HG03025 (cell line): ENCODE data around the gene NAGPA.
"Not testable (repeated sequence)": the region's sequence is repeated elsewhere in the genome, so short reads cannot be mapped to it uniquely, and the experiment has no call there.

Experiments used
- ATAC-seq: cut with Tn5 transposase; IDR thresholded peaks from one replicate; pipeline ENCODE4 v1.9.1; 2021; ENCODE audit warnings: mild to moderate bottlenecking, moderate library complexity; ENCODE audit not compliant: unreplicated experiment, low FRiP score

Gene NAGPA, protein sequence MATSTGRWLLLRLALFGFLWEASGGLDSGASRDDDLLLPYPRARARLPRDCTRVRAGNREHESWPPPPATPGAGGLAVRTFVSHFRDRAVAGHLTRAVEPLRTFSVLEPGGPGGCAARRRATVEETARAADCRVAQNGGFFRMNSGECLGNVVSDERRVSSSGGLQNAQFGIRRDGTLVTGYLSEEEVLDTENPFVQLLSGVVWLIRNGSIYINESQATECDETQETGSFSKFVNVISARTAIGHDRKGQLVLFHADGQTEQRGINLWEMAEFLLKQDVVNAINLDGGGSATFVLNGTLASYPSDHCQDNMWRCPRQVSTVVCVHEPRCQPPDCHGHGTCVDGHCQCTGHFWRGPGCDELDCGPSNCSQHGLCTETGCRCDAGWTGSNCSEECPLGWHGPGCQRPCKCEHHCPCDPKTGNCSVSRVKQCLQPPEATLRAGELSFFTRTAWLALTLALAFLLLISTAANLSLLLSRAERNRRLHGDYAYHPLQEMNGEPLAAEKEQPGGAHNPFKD

DNA sequence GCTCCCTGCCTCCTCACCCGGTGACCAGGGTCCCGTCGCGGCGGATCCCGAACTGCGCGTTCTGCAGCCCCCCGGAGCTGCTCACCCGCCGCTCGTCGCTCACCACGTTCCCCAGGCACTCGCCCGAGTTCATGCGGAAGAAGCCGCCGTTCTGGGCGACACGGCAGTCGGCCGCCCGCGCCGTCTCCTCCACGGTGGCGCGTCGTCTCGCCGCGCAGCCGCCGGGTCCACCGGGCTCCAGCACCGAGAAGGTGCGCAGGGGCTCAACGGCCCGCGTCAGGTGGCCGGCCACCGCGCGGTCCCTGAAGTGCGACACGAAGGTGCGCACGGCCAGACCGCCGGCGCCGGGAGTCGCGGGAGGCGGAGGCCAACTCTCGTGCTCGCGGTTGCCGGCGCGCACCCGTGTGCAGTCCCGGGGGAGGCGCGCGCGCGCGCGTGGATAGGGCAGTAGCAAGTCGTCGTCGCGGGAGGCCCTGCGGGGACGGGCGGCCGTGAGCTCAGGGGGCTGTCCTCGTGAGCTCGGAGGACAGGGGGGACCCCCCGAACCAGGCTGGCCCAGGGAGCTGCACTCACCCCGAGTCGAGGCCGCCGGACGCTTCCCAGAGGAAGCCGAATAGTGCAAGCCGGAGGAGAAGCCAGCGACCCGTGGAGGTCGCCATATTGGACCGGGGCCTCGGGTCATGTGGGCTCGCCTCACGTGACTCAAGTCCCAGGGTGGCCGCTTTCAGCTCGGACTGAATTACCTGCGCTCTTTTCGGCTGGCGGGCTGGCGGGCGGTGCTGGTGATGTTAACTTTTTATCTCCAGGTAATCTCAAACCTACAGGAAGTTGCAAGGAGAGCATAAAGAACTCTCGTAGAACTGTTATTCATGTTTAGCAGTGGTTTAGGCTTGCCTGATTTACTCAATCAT, at the start of gene NAGPA:
TSS of gene NAGPA (minus strand) at position 680 of the 911 bp plus-strand sequence. CDS start at position 659, 21 bp downstream.
- peak; percentile 70 for ATAC-seq

DNA sequence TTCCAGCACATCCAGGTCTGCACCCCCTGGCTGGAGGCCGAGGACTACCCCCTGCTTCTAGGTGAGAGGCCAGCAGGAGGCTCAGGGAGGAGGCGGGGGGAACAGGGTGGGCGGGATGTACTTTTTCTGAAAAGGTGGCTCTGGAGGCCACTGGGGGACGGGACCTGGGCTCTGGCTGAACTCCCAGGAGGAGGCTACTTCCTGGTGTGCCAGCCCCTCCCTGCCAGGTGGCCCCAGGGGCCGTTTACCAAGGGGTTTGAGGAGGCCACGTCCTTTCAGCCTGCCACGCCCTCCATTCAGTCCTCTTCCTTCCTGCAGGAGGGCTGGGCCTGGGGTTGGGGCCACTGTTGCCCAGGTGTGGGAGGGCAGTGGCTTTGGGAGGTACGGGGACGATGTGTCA, 47.3 kb upstream of the NAGPA start:
- not testable (repeated sequence) for ATAC-seq

DNA sequence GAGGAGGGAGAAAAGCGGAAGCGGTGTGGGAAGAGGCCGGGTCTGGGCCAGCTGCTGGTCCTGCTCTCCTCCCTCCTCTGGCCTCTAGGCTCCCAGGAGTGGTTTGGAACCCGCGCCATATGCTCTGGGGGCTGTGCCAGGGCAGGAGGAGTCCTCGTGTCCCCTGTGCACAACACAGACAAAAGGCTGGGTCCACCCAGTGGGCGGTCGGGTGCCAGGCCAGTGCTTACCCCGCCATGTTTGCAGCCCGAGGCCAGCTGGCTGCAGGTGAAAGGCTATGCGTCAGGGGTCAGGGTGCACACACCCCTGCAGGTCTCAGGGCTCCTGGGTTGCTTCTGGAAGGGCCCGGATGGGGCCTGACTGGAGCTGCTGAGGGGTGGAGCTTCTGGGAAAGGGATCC, 46.7 kb upstream of the NAGPA start:
- not testable (repeated sequence) for ATAC-seq

DNA sequence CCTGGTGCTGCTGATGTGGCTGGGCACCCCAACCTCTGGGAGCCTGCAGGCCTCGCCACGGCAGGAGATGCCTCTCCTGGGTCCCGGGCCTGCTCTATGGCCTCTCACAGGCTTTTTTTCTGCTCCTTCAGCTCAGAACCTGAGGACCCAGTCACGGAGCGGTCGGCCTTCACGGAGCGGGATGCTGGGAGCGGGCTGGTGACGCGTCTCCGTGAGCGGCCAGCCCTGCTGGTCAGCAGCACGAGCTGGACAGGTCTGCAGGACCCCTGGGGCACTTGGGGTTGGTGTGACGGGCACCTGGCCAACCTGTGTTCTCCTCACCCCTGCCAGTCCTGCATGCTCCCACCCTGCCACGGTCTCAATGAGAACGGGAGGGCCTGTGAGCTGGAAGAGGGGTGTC, 44.9 kb upstream of the NAGPA start:
- no peak for ATAC-seq

DNA sequence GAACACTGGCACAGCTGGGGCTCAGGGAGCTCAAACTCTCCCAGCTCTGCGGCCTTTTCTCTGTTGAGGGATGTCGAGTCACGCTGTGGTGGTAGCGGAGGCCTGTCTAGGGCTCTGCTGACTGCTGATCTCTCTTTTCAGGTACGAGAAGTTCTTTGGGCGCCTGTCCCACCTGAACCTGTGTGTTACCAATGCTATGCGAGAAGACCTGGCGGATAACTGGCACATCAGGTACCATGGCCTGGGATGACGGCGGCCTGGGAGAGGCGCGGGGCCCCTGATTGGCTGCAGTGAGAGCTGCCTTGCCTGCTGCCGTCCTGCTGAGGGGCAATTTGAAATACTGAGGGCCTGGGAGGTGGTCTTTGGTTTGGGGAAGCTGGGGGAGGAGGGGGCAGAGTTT, 43.6 kb upstream of the NAGPA start:
- ATAC-seq, result no peak

DNA sequence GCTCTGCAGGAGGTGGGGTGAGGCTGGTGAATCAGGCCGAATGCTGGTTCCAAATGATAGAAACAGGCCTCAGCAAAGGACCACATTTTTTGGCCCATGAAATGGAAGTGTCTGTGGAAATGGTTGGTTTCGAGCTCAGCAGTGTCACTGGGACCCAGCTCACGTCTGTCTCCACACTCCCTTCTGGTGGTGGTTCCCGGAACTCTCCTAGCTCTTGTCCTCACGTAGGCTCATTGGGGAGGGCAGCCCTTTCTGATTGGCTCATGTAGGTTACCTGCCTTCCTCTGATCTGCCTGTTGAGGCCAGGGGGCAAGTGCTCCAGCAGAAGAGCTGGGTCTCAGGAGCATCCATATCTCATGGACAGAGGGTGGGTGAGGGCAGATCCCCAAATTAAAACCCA, 41.9 kb upstream of the NAGPA start:
- ATAC-seq, result no peak

DNA sequence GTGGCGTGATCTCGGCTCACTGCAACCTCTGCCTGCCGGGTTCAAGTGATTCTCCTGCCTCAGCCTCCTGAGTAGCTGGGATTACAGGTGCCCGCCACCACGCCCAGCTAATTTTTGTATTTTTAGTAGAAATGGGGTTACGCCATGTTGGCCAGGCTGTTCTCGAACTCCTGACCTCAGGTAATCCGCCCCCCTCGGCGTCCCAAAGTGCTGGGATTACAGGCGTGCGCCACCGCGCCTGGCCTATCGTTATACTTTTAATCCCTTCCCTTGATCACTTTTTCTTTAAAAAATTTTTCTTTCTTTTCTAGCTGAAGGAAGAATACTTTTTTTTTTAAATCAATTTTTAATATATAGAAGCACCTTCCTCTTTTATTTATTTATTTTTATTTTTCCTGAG, 40.0 kb upstream of the NAGPA start:
- not testable (repeated sequence) for ATAC-seq

DNA sequence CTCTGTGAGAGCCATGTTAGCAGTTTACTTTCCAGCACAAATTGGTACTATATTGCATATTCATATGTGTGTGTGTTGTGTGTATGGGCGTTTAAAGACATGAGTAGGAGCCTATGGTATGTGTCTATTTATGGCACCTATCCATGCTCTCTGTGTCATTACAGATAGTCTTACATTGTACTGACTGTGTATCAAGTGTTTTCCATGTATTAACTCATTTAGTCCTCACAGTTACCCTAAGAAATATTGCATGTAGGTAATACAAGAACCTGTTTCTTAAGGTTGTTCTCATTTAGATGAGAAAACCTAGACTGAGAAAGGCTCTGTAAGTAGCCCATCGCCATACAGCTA, 39.5 kb upstream of the NAGPA start:
- ATAC-seq, result no peak

DNA sequence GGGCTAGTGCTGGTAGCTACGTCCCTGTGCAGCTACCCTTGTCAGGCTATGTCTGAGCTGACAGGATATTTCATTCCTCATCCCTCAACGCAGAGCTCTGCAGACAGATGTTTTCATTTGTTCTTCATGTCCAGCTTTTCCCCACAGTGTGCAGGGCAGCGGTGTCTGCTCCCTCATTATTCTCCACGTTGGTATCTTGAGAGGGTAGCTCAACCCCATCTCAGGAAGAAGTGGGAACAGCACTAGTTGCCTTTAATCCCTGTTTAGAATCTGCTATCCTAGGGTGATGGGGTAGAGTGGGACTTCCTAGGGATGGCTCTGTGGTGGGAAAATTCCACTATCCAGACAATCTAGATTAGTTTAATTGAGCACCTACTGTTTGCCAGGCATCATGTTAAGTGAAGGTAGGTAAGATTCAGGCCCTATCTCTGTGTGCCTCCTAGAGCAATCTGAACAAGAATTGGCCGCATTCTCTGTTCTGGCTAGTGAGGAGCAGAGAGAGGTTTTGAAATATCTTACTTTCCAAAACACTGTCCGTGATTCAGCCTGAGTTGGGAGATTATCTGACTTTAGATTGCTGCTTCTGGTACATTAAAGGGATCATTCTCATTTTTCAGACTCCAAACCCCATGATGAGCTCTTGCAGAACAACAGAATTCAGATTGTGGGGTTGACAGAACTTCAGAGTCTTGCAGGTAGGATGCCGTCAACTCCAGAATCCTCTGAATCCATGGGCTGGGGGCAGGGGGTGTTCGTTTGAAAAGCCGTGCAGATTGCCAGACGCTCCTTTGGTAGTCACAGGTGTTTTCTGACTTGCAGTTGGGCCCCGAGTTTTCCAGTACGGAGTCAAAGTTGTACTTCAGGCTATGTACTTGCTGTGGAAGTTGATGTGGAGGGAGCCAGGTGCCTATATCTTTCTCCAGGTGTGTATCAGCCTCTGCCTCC, 38.9 kb upstream of the NAGPA start:
- no peak for ATAC-seq

DNA sequence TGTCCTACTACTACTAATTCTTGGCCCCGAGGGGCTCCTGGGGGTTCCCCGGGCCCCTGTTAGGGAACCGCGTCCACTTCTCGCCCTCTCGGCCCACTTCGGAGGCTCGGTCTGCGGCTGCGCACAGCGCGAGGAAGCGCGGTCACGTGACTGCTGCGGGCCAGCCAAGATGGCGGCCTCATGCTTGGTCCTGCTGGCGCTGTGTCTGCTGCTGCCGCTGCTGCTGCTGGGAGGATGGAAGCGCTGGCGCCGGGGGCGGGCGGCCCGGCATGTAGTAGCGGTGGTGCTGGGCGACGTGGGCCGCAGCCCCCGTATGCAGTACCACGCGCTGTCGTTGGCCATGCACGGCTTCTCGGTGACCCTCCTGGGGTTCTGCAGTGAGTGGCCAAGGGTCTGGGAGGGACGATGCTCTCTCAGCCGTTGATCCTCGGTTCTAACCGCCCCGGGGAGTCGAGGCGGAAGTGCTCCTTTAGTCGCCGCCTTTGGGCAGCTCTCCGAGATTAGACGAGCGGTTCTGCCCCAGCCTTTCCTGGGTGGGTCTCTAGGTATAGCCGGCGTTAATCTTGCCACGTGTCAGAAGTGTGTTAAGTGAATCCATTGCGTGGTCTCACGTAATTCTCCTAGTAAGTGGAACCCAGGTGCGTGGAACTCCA, 38.1 kb upstream of the NAGPA start, which contains the start of gene ALG1:
TSS of gene ALG1 (plus strand) at position 163 of the 653 bp plus-strand sequence. CDS start at position 170, 7 bp downstream.
- peak; percentile 76 for ATAC-seq

DNA sequence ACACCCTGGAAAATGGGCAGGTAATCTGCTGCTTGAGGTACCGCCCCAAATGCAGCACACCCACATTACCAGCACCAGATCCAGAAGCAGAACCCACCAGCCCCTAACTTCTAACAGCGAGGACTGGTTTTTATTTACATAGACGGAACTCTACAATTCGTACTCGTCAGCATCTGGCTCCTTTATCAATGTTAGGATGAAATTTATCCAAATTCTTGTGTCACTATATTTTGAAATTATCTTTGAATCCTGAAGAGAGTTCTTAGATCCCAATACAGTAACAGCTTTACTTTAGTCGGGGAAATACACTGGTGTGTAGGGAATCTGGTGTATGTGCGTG, 37.6 kb upstream of the NAGPA start:
- ATAC-seq, result no peak

DNA sequence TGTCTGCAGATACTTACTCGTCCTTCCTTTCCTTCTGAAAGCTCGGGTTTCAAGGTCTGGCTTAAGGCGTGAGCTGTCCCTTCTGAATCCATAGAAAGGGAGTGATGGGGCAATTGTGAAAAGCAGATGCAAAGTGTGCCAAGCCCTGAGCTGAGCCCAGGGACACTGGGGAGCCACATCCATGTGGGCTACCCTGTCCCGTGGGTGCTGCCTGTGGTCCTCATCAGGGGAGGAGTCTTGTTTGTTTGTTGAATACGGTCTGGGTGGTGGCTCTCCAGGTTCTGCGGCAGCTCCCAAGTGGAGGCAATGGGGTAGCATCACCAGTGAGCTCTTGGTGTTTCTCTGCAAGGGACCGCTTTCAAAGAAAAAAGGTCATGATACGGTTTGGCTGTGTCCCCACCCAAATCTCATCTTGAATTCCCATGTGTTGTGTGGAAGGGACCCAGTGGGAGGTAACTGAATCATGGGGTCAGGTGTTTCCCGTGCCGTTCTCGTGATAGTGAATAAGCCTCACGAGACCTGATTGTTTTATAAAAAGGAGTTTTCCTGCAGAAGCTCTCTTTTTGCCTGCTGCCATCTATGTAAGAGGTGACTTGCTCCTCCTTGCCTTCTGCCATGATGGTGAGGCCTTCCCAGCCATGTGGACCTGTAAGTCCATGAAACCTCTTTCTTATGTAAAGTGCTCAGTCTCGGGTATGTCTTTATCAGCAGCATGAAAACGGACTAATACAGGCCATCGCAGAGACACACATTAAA, 36.9 kb upstream of the NAGPA start:
- no peak for ATAC-seq

DNA sequence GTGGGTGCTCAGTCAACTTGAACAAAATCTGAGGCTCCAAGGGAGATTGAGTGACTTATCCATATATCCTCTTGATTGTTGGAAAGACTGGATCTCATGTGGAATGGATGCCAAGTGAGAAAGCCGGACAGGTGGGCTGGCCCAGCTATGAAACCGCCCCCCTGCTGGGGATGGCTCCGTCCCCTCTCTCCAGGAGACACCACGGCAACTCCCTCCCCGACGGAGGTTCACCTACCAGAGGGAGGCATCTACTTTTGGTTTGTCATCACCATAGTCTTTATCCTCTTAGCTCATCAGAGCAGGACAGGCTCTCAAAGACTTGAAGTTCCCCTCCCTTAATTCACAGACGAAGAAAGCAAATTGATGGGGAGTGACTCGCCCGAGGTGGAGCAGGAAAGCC, 36.1 kb upstream of the NAGPA start:
- ATAC-seq, result no peak

DNA sequence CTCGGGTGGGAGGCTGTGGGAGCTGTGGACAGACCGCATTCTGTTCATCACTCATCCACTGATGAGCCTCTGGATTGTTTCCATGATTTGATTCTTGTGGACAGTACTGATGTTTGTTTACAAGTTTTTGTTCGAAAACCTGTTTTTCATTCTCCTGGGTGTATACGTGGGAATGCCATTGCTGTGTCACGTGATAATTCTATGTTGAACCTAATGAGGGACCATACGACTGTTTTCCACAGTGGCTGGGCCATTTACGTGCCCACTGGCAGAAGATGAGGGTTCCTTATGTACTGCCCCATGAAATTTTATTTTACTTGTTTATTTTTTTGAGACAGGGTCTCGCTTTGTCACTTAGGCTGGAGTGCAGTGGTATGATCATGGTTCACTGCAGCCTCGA, 35.3 kb upstream of the NAGPA start:
- ATAC-seq, result no peak

DNA sequence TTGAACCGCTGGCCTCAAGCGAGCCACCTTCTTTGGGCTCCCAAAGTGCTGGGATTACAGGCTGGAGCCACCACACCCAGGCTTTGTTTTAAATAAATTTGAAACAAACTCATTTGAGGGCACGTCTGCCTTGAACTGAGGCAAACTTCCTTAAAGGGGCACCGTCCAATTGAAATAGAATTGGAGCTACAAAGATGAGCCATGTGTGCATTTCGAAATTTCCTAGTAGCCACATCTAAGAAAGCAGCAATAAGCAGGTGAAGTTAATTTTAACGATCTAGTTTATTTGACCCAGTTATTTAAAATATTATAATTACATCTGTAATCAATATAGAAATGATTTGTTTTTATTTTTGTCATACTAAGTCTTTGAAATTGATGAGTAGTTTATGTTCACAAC, 32.8 kb upstream of the NAGPA start:
- ATAC-seq, result no peak

DNA sequence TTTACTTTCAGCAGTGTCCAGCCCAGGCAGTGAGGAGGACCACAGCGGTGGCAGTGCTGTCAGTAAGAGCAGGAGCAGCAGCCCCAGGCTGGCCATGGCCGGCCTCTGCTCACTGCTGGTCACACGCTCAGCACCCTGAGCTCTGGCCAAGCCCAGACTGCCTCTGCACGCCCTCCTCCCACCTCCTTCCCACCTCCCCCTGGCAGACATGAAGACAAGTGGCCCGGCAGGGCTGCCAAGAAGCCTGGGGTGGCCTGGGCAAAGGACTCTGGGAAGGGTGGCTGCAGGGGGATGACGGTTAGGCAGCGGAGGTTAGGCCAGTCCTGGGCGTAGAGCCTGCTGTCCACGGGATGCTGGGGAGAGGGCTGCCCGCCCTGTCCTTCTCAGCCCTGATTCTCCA, 32.1 kb upstream of the NAGPA start, which contains the start of gene C16orf89:
TSS of gene C16orf89 (minus strand) at position 144 of the 400 bp plus-strand sequence. CDS start at position 96, 48 bp downstream.
- ATAC-seq, result no peak

DNA sequence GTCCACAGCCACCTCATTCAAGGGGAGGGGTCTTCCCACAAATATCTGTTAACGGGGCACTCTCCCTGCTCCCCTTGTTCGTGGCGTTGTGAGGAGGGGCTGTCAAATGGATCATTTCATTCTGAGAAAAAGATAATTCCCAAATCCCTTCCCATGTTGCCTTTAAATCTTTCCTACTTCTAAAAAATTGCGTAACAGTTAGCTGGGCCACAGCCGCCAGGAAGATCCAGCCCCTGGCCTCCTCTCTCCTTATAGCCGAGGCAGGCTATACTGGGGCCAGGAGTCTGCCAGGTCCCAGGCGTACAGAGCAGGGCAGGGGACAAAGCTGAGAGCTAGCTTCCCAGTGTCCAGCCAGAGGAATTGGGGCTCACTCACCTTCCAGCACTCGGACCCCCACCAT, 31.6 kb upstream of the NAGPA start:
- ATAC-seq, result no peak

DNA sequence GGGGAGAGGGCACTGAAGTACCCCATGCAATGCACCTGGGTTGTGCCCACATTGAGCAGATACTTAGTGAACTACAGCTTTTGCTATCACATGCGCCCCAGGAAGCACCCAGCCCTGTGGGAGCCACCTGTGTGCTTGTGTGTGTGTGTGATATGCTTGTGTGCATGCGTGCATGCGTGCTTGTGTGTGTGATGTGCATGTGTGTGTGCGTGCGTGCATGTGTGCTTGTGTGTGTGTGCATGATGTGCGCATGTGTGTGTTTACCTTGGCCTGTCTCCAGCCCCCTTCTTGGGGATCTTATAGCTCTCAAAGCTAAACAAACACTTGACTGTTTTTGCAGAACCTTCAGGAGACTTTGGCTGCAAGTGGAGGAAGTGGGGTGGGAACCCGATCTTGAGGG, 31.2 kb upstream of the NAGPA start:
- no peak for ATAC-seq
